KG1 (cell line): ENCODE measurements around the gene PLEKHG3.

Experiments
- DNase-seq: peaks from one replicate; lab custom pipeline; 2025; lab: John Stamatoyannopoulos, UW

PLEKHG3 gene

DNA sequence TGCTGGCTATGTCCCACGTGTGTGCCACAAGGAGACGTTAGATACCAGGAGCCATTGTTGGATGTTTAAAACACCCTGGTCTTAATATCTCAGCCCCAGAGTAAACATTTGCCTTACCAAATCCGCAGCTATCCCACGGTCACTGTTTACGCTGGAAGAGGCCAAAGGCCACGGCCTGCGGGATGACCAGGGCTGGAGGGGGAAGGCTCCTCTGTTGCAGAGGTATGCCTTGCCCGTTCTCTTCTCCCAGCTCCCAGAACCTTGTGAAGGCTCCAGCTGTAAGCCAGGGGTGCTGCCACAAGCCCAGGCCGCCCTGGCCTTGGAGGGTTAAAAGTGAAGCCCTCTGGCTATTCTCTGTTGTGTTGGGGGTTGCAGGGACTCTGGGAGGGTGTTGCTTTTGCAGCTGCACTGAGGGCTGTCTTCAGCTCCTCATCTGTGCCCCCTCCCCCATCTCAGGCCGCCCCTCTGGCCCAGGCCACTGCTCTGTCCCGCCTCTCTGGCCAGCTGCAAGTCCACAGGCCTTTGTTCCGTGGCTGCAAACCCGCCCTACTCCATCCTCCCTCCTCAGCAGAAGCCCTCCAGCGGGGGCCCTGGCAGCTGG lies 2.5 kb downstream of the PLEKHG3 start:
- no peak for DNase-seq

DNA sequence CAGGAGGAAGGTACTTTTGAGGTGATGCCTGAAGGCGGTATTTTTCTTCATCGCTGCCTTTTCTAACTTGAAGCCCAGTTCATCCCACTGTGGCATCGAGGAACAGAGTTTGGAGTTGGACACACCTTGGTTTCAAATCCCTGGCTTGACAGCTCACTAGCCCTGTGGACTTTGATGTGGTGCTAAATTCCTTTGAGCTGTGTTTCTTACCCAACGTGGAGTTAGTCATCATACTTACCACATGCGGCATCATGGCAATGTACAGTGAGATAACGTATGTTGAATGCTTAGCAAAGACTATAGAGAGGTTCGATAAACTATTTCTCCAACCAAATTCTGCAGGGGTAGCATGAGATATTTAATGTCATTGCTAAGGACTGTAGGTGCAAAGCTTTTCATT lies 3.4 kb downstream of the PLEKHG3 start:
- no peak for DNase-seq

DNA sequence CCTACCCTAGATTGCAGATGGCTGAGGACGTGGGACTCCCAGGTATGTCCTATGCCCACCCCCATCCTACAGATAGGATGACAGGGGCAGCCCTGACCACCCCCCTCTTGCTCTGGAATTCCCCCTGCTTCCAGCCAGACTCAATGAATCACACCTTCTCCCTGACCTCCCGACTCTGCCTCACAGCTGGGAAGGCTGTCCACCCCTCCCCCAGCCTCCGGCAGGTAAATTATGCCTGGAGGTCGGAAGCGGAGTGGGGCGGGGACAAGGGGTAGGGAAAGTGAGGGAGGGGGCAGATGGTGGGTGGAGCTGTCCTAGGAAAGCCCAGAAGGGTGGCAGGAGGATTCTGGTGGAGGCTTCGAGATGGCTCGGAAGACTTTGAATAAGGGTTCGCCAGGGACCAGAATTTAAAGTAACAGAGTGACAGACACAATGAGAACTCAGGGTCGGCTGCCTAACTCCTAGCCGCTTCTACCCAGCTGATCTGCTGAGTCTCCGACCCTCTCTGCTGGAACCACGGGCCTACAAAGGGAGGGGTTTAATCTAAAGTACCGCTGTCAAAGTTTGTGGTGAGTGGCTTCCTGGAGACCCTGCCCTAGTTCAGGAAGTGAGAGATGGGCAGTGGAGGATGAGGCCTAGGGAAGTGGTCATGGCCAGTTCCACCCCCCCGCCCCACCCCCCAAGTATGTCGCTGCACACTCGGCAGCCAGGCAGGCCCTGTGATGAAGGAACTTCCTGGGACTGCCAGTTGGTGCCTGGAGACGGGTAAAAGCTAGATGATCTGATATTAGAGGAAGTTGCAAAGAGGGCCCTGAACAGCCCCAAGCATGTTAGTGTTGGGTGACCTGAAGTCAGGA lies 4.2 kb downstream of the PLEKHG3 start:
- DNase-seq: peak; percentile 81

DNA sequence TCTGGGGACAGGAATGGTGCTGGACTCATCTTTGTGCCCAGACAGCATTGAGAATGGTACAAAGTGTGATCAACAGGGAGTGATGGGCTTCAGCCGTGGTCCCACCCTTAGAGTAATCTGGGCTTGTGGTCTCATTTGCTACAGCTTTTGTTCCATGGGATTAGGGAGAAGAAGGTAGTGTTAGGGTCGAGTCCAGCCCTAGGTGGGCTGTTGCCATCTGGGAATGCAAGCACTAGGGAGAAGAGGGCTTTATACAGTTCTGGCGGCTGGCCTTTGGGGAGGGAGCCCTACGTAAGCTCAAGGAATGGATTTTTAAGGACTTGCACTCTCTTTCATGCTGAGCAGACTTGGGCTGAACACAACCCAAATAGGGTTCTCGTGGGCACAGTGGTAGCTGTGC lies 4.9 kb downstream of the PLEKHG3 start:
- no peak for DNase-seq

GRCh38 chr14:64711039-64711438 lies 6.8 kb downstream of the PLEKHG3 start:
- DNase-seq: no peak

DNA sequence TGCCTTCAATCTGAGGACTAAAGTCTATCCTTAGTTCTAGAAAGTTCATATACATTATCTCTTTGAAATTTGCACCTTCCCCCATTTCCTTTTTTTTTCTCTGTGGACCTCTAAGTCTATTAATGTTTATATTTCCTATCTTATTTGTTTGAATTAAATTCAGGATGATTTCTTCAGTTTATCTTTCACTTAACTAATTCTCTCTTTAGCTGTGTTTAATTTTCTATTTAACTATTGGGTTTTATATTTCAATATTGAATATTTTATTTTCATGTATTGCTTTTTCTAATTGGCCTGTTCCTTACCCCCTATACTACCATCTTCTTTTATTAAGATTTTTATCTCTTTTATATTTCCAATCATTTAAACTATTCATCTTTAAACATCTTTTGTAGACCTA lies 9.5 kb downstream of the PLEKHG3 start:
- no peak for DNase-seq

DNA sequence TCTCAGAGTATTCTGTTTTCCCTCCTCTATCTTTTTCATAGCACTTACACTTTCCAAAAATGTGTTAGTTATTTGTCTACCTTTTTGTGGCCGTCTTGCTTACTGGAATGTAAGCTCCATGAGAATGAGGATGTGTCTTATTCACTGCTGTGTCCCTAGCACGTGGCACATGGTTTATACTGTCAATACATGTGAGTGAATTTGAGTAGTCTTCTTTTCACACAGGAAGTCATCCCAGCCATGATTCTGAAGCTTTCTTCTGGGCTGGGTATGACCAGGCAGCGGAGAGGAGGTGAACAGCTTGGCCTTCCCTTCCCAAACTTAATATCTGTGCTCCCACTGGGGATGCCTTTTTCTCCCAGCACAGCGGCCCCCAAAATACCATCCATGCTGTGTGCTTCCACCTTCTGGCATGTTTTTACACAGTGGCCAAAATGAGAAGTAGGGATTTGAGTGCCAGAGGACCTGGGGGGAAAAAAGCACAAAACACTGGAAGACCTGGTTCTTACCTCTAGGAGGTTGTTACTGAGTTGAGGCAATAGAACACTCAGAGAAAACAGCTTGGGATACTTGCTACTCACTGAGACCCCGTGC lies 10.3 kb downstream of the PLEKHG3 start:
- no peak for DNase-seq

GRCh38 chr14:64715146-64715627 lies 11.0 kb downstream of the PLEKHG3 start:
- DNase-seq: no peak

- DNase-seq: no peak
Measured at GRCh38 chr14:64715628-64716412, 11.6 kb downstream of the PLEKHG3 start.

DNA sequence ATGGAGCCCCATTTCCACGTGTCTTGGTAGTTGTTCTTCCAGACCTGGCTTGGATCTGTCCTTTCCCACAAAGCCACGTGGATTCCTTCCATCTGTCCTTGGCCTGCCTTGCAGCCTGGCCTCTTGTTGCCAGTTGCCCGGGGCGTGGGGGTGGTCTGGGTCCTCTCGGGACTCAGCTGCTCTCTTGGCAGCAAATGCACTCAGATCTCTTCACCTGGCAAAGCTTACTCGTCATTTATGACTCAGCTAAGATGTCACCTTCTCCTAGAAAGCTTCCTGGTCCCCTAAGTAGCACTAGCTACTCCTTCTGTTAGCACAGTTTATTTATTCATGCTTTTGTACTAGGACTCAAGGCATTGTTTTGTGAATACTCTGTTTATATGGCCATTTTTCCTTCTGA lies 13.6 kb downstream of the PLEKHG3 start:
- DNase-seq: no peak

DNA sequence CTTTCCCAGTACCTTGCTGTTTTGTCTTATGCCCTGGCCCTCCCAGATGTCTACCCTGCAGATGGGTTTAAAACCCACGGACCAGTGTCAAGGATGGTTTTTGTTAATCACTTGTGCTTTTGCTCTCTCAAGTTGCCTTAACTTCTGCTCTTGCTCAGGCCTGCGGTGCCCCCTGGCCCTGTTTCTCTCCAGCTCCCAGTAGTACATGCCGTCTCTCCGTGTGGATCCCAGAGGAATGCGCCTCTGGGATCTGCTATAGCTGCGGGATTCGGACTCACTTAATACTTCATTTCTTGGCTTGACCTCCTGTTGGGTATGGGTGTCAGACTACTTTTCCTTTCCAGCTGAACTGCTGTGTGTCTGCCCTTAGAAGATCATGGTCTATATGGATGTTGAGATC lies 14.5 kb downstream of the PLEKHG3 start:
- no peak for DNase-seq

GRCh38 chr14:64719601-64720000 lies 15.4 kb downstream of the PLEKHG3 start:
- no peak for DNase-seq

GRCh38 chr14:64720131-64720576 lies 15.9 kb downstream of the PLEKHG3 start:
- no peak for DNase-seq

GRCh38 chr14:64721391-64721791 lies 17.2 kb downstream of the PLEKHG3 start:
- DNase-seq: no peak

DNA sequence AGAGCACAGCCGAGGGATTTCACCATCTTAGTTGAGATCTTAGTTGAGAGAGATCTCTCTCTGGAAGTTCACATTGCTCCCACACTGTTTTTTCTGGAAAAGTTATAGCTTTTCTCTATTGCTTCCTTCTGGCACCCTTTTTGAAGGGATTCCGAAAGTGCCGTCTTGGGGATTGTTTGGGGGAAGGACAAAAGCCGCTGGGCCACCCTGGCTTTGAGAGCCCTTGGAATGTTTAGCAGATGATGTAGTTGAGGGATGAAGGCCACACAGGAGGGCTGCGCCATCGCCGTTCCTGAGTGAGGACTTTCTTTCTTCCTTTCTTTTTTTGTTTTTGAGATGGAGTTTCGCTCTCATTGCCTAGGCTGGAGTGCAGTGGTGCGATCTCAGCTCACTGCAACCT lies 17.7 kb downstream of the PLEKHG3 start:
- no peak for DNase-seq

GRCh38 chr14:64722842-64723447 lies 18.7 kb downstream of the PLEKHG3 start:
- no peak for DNase-seq

DNA sequence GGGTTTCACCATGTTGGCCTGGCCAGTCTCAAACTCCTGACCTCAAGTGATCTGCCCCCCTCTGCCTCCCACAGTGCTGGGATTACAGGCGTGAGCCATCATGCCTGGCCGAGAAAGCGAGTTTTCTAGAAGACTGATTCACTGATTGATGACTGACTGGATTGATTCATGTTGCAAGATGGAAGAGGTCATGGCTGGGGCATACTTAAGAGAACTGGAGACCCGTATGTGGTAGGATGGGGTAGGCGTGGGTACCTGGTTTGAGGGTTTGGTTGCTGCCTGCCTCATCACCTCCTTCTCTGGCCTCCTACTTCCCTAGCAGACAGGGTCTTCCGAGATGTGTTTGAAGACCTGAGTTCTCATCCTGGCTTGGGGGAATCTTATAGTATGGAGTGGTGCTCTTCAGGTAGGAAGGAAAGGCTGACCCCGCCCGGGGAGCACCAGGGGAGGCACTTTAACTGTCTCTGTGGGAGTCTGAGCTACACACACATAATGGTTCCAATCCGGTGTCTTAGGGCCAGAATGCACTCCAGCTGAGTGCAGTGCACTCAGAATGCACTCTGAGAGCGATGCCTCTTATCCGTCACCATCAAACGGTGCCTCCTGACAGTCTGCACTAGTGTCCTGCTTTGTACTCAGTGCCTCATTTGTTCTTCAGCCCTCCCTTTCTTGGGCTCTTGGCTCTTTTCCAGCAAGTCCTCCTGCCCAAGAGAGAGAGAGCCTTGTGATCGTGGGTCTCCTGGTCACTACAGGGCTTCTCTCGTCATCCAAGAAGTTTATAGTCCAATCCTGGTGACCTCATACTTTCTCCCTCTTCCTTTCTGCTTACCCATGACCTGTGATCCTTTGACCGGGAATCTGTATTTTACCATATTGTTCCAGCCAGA lies 19.7 kb downstream of the PLEKHG3 start:
- DNase-seq: no peak

GRCh38 chr14:64724578-64724930 lies 20.3 kb downstream of the PLEKHG3 start:
- no peak for DNase-seq

- no peak for DNase-seq
Measured at GRCh38 chr14:64725261-64725815, 21.1 kb downstream of the PLEKHG3 start.

DNA sequence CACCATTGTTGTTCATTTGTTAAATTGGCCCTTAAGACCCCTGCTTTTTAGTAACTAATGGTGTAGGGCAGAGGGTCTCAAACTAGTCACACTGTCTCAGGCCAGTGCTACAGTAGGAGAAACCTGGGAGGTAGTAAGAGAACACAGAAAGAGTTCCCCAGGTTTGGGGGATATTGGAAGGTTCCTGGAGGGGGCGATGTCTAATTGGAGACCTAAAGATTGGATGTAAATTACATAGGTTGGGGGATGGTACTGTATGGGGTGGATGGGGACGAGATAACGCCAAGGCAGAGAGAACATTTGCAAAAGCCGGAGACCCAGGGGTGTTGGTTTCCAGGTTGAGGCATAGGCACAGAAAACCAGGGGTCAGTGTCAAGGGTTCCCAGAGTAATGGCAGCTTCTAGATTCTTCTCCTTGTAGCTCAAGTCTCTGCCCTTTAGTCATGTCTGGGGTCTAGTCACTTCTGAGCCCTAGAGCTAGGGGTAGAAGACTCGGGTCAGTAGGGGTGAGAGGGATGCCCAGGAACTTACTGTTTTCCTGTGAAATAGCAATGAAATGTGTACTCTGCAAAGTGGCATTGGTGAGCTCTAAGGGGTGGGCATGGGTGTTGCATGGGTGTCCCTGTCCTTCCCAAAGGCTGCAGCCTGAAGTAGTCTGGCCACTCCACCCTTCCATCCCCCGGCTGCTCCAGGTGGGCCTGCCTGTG lies 21.8 kb downstream of the PLEKHG3 start:
- DNase-seq: no peak
